SK-N-SH (cell line): ENCODE data around the gene SEC23IP.
"Not testable (repeated sequence)": the region's sequence is repeated elsewhere in the genome, so short reads cannot be mapped to it uniquely, and the experiment has no call there.

Source experiments
- CHD2 ChIP-seq: fragments of 150-350 bp; IDR thresholded peaks from 2 replicates; pipeline ENCODE4 v1.6.1; 2018; ENCODE audit warnings: low read length; ENCODE audit not compliant: partially characterized antibody
- CTCF ChIP-seq: fragments of 200-600 bp; sonication (generic); IDR thresholded peaks from 2 replicates; pipeline ENCODE4 v1.6.1; 2017; ENCODE audit warnings: antibody characterized with exemption, mild to moderate bottlenecking, moderate library complexity
- ELF1 ChIP-seq: IDR thresholded peaks from 2 replicates; pipeline ENCODE4 v1.4.0; 2012
- FOSL2 ChIP-seq: IDR thresholded peaks from 2 replicates; pipeline ENCODE4 v1.4.0; 2012; ENCODE audit warnings: low read depth, mild to moderate bottlenecking, moderate library complexity, borderline replicate concordance
- MAX ChIP-seq: IDR thresholded peaks from 2 replicates; pipeline ENCODE4 v1.4.0; 2012; ENCODE audit warnings: low read depth
- POLR2AphosphoS5 ChIP-seq: IDR thresholded peaks from 2 replicates; pipeline ENCODE4 v1.6.1; 2012; ENCODE audit warnings: low read depth, low read length
- RCOR1 ChIP-seq: fragments of 150-350 bp; IDR thresholded peaks from 2 replicates; pipeline ENCODE4 v1.6.1; 2017; ENCODE audit warnings: antibody characterized with exemption, low read length
- RFX5 ChIP-seq: IDR thresholded peaks from 2 replicates; pipeline ENCODE4 v1.6.1; 2012; ENCODE audit warnings: mild to moderate bottlenecking, improper control_type of control experiment, low read length
- SMC3 ChIP-seq: IDR thresholded peaks from 2 replicates; pipeline ENCODE4 v1.6.1; 2012; ENCODE audit warnings: low read depth, low read length, improper control_type of control experiment
- TAF1 ChIP-seq: IDR thresholded peaks from 2 replicates; pipeline ENCODE4 v1.6.1; 2012; ENCODE audit warnings: low read depth, mild to moderate bottlenecking, low read length, moderate library complexity, borderline replicate concordance
- TEAD4 ChIP-seq: IDR thresholded peaks from 2 replicates; pipeline ENCODE4 v1.4.0; 2012; ENCODE audit warnings: mild to moderate bottlenecking, borderline replicate concordance; ENCODE audit not compliant: insufficient read depth

- TF ChIP-seq RFX5, CHD2, SMC3, TAF1, RCOR1, MAX, ELF1, FOSL2, TEAD4, CTCF, POLR2AphosphoS5: not testable (repeated sequence)
Observed at GRCh38 chr10:119891849-119892187, 712 bp upstream of the SEC23IP start.
